Astrocyte (in vitro differentiated cells and primary cell): ENCODE measurements around the gene GRK6.

Source experiments
- CTCF ChIP-seq: IDR thresholded peaks from 2 replicates; pipeline ENCODE4 v1.5.1; 2011; ENCODE audit warnings: low read depth, mild to moderate bottlenecking, inconsistent platforms, low read length, moderate library complexity; ENCODE audit not compliant: insufficient read depth
- EZH2 ChIP-seq: IDR thresholded peaks from 2 replicates; pipeline ENCODE4 v1.6.1; 2012; ENCODE audit warnings: mild to moderate bottlenecking, low read length, inconsistent platforms; ENCODE audit not compliant: insufficient read depth

- TF ChIP-seq CTCF, result no peak
- no peak for TF ChIP-seq EZH2
These were observed 8.7 kb downstream of the GRK6 start for GRCh38 chr5:177434942-177435738.
